Measurements from ENCODE around the gene BCAP29. TPM values are rescaled to one million over a fixed set of nuclear protein-coding genes. Genes with fewer than 3 reads are reported as not detected.

The BCAP29 gene
- total and polyA plus RNA-seq, 2 of the 4 experiments (the other 2 are of a cell fraction): 33.0 to 35.1 TPM

- H2BK5ac ChIP-seq (ENCODE audit: low read depth, low read length, poor library complexity, severe bottlenecking): no peak overlapping the region
- no peak for TF ChIP-seq SMC3 (IDR thresholded peaks at IDR 0.05; ENCODE audit: low read depth, low read length)
- TF ChIP-seq MAFK (IDR thresholded peaks at IDR 0.05; ENCODE audit: low read depth, low read length): no peak
- TF ChIP-seq NFE2L2 (IDR thresholded peaks at IDR 0.05; ENCODE audit: low read depth, low read length): no peak
- TF ChIP-seq MAZ (IDR thresholded peaks at IDR 0.05; ENCODE audit: borderline replicate concordance, low read depth, low read length): no peak
- TF ChIP-seq POLR2A (IDR thresholded peaks at IDR 0.05; ENCODE audit: low read depth, low read length): no peak
- TF ChIP-seq BHLHE40 (IDR thresholded peaks at IDR 0.05; ENCODE audit: low read depth, low read length): no peak
- no peak for TF ChIP-seq CHD1 (IDR thresholded peaks at IDR 0.05; ENCODE audit: low read depth, low read length)
- TF ChIP-seq MXI1 (IDR thresholded peaks at IDR 0.05; ENCODE audit: borderline replicate concordance, low read depth, low read length): no peak
- TF ChIP-seq CTCF (conservative IDR thresholded peaks at IDR 0.05; ENCODE audit: low read depth, low read length): no peak
- TF ChIP-seq FOS (IDR thresholded peaks at IDR 0.05; ENCODE audit: low read depth, low read length): no peak
- TF ChIP-seq ELK1 (IDR thresholded peaks at IDR 0.05; ENCODE audit: borderline replicate concordance, low read depth, low read length): no peak
- TF ChIP-seq RFX5 (IDR thresholded peaks at IDR 0.05; ENCODE audit: low read depth, low read length): no peak
- TF ChIP-seq USF2 (IDR thresholded peaks at IDR 0.05; ENCODE audit: low read depth, low read length): no peak
- TF ChIP-seq RAD21 (IDR thresholded peaks at IDR 0.05; ENCODE audit: low read length): no peak
- no peak for TF ChIP-seq CEBPB (IDR thresholded peaks at IDR 0.05; ENCODE audit: low read depth, low read length)
- H4K91ac ChIP-seq (ENCODE audit: insufficient read depth, low read depth, low read length): no peak overlapping the region
- H3K56ac ChIP-seq (ENCODE audit: extremely low read depth, insufficient read depth, low read length): no peak overlapping the region
- H3K9me3 ChIP-seq (ENCODE audit: control insufficient read depth, insufficient read depth, low read length): no peaks in the 10 kb centered on the region
- WGBS, 2 experiments (ENCODE audit: extremely low coverage in 2 of 2, insufficient read length in 1 of 2): no CpG with 5 or more reads among the region's 1 CpG
- no TSS peak for BruUV-seq (replicated peaks)
- H3K23ac ChIP-seq (ENCODE audit: low read depth, low read length): no peak overlapping the region
- no peaks in the 10 kb centered on the region for H4K20me1 ChIP-seq (ENCODE audit: insufficient read depth, low read length)
- H3K27ac ChIP-seq (ENCODE audit: insufficient read depth, low read length): no peak overlapping the region
- no peak overlapping the region for H3K9ac ChIP-seq (ENCODE audit: low read depth, low read length)
- dilution Hi-C loops (cut with HindIII; ENCODE audit: low sequenced_read_pairs, unreplicated experiment): no loop called here
- H2AK5ac ChIP-seq (ENCODE audit: low read depth, low read length): no peak overlapping the region
- H4K8ac ChIP-seq (ENCODE audit: low read depth in 2 of 2, low read length in 2 of 2): no peak overlapping the region
- H3K4ac ChIP-seq (ENCODE audit: low read depth, low read length): no peak overlapping the region
- no peaks in the 10 kb centered on the region; the same call in 1 of the 2 replicates for H3K4me1 ChIP-seq (ENCODE audit: control insufficient read depth, insufficient read depth, low read length)
- H3K27me3 ChIP-seq (ENCODE audit: control insufficient read depth, insufficient read depth, low read length): no peaks in the 10 kb centered on the region
- no peak overlapping the region for H3K14ac ChIP-seq (replicated peaks; ENCODE audit: low read depth, low read length)
- H3K18ac ChIP-seq (ENCODE audit: low read depth, low read length): no peak overlapping the region
- H2AK9ac ChIP-seq (replicated peaks; ENCODE audit: low read depth, low read length, poor library complexity): no peak overlapping the region
- ChIA-PET CTCF (interaction anchor here (1.1 kb wide), 1 partner anchor 19 kb away, joined by 3 read pairs; no protein-coding TSS in a partner anchor), POLR2A (ENCODE audit: unreplicated experiment) (no interaction called here)
- ATAC-seq (ENCODE audit: low read depth) (no peak), DNase-seq (no peak)
- no peak overlapping the region for H2AFZ ChIP-seq (replicated peaks; ENCODE audit: low read length, poor library complexity)
- no peak overlapping the region for H2BK15ac ChIP-seq (ENCODE audit: low read depth, low read length)
- H3K79me1 ChIP-seq (ENCODE audit: low read depth in 1 of 2, low read length in 2 of 2): no peaks in the 10 kb centered on the region
- in situ Hi-C loops (cut with MboI; ENCODE audit: low sequenced_read_pairs): no loop called here
- H3K9me1 ChIP-seq (ENCODE audit: insufficient read depth, low read length): no peaks in the 10 kb centered on the region
- H3K4me3 ChIP-seq (ENCODE audit: insufficient read depth, low read depth, low read length): no peak overlapping the region
- H3K36me3 ChIP-seq (ENCODE audit: control insufficient read depth, insufficient read depth, low read length): no peaks in the 10 kb centered on the region
- no peak overlapping the region for H4K5ac ChIP-seq (ENCODE audit: low read depth, low read length)
- no peak overlapping the region for H2BK20ac ChIP-seq (ENCODE audit: low read depth, low read length)
- H2BK120ac ChIP-seq (ENCODE audit: low read depth, low read length): no peak overlapping the region
- H3K4me2 ChIP-seq (ENCODE audit: low read depth, low read length): no peak overlapping the region
- intact Hi-C loops (cut with micrococcal nuclease): no loop called here
Observed at GRCh38 chr7:107638594-107638993, 58.5 kb downstream of the BCAP29 start.
